ENCODE results near the gene TP53AIP1.

DNA sequence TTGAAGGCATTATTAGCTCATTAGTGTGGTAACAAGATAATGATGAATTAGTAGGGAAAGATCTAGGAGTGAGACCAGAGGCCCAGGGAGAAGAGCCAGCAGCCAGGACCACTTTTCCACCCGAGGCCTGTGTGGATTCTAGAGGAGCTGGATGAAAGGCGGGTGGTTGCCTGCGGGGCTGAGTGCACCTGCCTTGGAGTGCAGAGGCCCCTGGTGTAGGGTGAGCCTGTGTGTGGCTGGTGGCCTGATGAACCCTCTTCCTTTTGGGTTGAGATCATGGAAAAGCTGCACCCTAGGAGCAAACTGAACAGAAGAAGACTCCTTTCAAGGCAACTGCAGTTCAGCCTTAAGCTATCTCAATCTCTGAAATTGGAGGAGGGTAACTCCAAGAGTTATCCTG lies 5.9 kb upstream of the TP53AIP1 start:
- TF ChIP-seq, protein P1, sequence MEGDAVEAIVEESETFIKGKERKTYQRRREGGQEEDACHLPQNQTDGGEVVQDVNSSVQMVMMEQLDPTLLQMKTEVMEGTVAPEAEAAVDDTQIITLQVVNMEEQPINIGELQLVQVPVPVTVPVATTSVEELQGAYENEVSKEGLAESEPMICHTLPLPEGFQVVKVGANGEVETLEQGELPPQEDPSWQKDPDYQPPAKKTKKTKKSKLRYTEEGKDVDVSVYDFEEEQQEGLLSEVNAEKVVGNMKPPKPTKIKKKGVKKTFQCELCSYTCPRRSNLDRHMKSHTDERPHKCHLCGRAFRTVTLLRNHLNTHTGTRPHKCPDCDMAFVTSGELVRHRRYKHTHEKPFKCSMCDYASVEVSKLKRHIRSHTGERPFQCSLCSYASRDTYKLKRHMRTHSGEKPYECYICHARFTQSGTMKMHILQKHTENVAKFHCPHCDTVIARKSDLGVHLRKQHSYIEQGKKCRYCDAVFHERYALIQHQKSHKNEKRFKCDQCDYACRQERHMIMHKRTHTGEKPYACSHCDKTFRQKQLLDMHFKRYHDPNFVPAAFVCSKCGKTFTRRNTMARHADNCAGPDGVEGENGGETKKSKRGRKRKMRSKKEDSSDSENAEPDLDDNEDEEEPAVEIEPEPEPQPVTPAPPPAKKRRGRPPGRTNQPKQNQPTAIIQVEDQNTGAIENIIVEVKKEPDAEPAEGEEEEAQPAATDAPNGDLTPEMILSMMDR (IDR thresholded peaks at IDR 0.05), result no peak
- no peak for TF ChIP-seq POLR2A (IDR thresholded peaks at IDR 0.05)
